Common myeloid progenitor, CD34-positive (primary cell): Measurements from ENCODE around the gene PIP4K2B.
A peak's percentile ranks its signal among the peaks of the same experiment; 100 is the strongest.
"Not testable (repeated sequence)": the region's sequence is repeated elsewhere in the genome, so short reads cannot be mapped to it uniquely, and the experiment has no call there.

Experiments used
- CTCF ChIA-PET: fragments of 350-600 bp; sonication (Branson Sonifier 250); formaldehyde crosslinking; loops from one replicate; lab custom pipeline; 2021; ENCODE audit warnings: antibody characterized with exemption; lab: Charles Lee
- POLR2A ChIA-PET: fragments of 350-600 bp; sonication (Branson Sonifier 250); formaldehyde crosslinking; loops from one replicate; lab custom pipeline; 2021; ENCODE audit warnings: antibody characterized with exemption; lab: Charles Lee
- DNase-seq, 3 donors: peaks; one replicate each; pipeline versions ENCODE4 v3.0.0 to v3.0.0-alpha.2; 2013
- H3K27ac ChIP-seq, 2 experiments: 1 replicate in 1 of 2; 2 replicates in 1 of 2; pipeline ENCODE4 v1.7.0; 2013; ENCODE audit warnings: inconsistent platforms in 2 of 2, low read length in 2 of 2, mild to moderate bottlenecking in 2 of 2, low read depth in 1 of 2, moderate library complexity in 1 of 2; ENCODE audit not compliant: severe bottlenecking in 2 of 2, insufficient read depth in 1 of 2, poor library complexity in 1 of 2
- H3K27me3 ChIP-seq, 5 experiments: replicated peaks in 2 of 5; 1 replicate in 3 of 5; 2 replicates in 2 of 5; pipeline versions ENCODE4 v1.6.1 to v1.7.0; 2013; ENCODE audit warnings: low read length in 4 of 5, mild to moderate bottlenecking in 2 of 5, moderate library complexity in 2 of 5, inconsistent platforms in 1 of 5; ENCODE audit not compliant: insufficient read depth in 5 of 5, control insufficient read depth in 4 of 5
- H3K36me3 ChIP-seq, 4 experiments: 1 replicate in 2 of 4; 2 replicates in 2 of 4; pipeline versions ENCODE4 v1.6.1 to v1.7.0; 2013; ENCODE audit warnings: low read length in 3 of 4, control low read depth in 1 of 4, mild to moderate bottlenecking in 1 of 4; ENCODE audit not compliant: control insufficient read depth in 4 of 4, insufficient read depth in 4 of 4
- H3K4me1 ChIP-seq, 4 experiments: 1 replicate in 3 of 4; 2 replicates in 1 of 4; pipeline versions ENCODE4 v1.6.1 to v1.7.1; 2013; ENCODE audit warnings: low read length in 3 of 4, mild to moderate bottlenecking in 3 of 4, control low read depth in 1 of 4, inconsistent platforms in 1 of 4, moderate library complexity in 1 of 4; ENCODE audit not compliant: control insufficient read depth in 4 of 4, insufficient read depth in 4 of 4; ENCODE audit errors: control extremely low read depth in 1 of 4
- H3K4me3 ChIP-seq, 7 experiments: 1 replicate in 4 of 7; 2 replicates in 3 of 7; pipeline versions ENCODE4 v1.5.1 to v1.7.0; 2013; ENCODE audit warnings: mild to moderate bottlenecking in 7 of 7, low read length in 6 of 7, moderate library complexity in 6 of 7, inconsistent platforms in 2 of 7, low read depth in 2 of 7, control low read depth in 1 of 7; ENCODE audit not compliant: insufficient read depth in 4 of 7, control insufficient read depth in 1 of 7; ENCODE audit errors: extremely low read depth in 1 of 7
- H3K9me3 ChIP-seq, 5 experiments: 1 replicate in 4 of 5; 2 replicates in 1 of 5; pipeline versions ENCODE4 v1.6.1 to v1.7.1; 2013; ENCODE audit warnings: low read length in 4 of 5, mild to moderate bottlenecking in 2 of 5, inconsistent platforms in 1 of 5, low read depth in 1 of 5, moderate library complexity in 1 of 5; ENCODE audit not compliant: control insufficient read depth in 4 of 5, insufficient read depth in 2 of 5; ENCODE audit errors: control extremely low read depth in 1 of 5
- WGBS: methylation state at CpG from one replicate; pipeline ENCODE4 v1.1.5; 2013; ENCODE audit not compliant: insufficient coverage; 5-methylcytosine and 5-hydroxymethylcytosine counted together

PIP4K2B gene

DNA sequence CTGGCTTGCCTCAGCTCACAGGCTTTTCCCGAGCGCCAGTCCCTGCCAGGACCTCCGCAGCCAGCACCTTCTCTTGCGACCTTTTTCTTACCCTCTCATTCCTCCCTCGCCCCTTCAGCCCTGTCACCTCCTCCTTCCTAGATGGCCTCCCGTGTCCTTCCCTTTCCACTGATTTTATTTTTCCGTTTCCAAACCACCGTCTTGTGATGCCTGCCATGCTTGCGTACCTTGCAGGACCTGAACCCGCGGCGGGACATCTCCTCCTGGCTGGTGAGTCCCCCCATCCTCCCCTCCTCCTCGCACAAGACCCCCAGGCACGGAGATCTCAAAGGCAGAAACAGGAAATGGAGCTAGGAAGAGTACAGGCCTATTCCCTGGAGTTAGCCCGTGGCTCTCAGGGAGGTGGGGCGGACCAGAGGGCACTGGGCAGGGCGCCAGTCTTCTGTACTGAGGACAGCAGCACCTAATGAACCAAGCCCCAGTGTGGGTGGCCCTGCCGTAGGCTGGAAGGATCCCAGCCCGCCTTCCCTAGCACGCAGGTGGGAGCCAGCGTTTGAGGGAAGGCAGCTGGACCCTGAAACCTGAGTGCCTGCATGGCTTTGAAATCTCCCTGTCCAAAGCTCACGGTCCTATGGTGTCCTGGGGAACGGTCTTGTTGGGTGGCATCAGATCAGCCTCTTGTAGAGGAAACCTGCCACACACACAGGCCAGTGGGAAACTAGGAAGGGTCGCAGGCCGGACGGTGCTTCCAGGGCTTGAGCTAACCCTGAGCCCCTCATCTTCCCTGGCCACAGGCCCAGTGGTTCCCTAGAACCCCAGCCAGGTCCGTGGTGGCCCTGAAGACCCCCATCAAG, 68.6 kb downstream of the PIP4K2B start:
- peaks cover 8 to 54% (median 44%) of the 10 kb centered on the region in 4 experiments for H3K4me1 ChIP-seq
- H3K27ac ChIP-seq = no peak overlapping the region
- H3K27me3 ChIP-seq = no peaks in the 10 kb centered on the region
- CTCF ChIA-PET = interaction anchor here (0.6 to 3.2 kb wide), 14 partner anchors 14 to 172 kb away, joined by 3 to 38 read pairs (median 4); partner anchors contain the start of gene EPOP
- H3K9me3 ChIP-seq = no peaks in the 10 kb centered on the region
- H3K4me3 ChIP-seq = peak overlapping the region; percentile 29 to 82 (median 67)
- peak in 1 of 3 donors; percentile 23 for DNase-seq
- H3K36me3 ChIP-seq = peaks cover 0 to 6% (median 4%) of the 10 kb centered on the region in 4 experiments
- POLR2A ChIA-PET = interaction anchor here (0.9 kb wide), 1 partner anchor 54 kb away, joined by 3 read pairs; no protein-coding TSS in a partner anchor
- 50% methylated on average over 21 of the region's 27 CpGs for WGBS

DNA sequence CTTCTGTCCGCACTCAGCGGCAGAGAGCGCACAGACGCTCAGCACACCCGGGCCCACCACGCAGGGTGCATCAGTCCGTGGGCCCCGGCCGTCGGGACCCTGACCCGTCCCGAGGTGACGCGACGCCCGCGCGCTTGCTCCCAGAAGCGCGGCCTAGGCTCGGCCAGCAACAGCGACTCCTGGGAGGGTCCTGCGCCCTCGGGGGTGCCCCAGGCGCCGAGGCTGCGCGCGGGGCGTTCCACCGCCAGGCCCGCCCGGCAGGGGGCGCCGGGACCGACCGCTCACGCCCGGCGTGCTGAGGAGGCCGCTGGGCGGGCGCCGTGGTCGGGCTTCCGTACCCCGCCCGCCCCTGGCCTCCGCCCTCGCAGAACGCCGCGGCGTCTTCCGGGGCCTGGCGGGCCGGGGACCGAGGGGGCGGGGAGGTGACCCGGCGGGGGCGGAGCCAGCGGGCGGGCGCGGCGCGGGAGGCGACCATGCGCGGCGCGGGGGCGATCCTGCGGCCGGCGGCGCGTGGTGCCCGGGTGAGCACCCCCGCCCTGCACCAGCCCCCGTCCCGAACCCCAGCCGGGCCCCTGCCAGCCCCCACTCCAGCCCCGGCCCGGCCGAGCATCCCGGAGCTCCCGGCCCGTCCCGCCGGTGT, 69.3 kb downstream of the PIP4K2B start, which contains the start of gene CISD3:
CISD3 (plus strand) TSS at position 456 of the 640 bp plus-strand sequence; CDS start at position 474, 18 bp downstream.
- H3K36me3 ChIP-seq = peaks cover 0 to 8% (median 4%) of the 10 kb centered on the region in 4 experiments
- H3K27me3 ChIP-seq = no peaks in the 10 kb centered on the region
- H3K27ac ChIP-seq = peak within 1 kb of the TSS in 1 of 2 experiments; percentile 54
- ChIA-PET POLR2A (no interaction called here), CTCF (interaction anchor here (0.6 to 3.2 kb wide), 8 partner anchors 14 to 172 kb away, joined by 3 to 38 read pairs (median 6); partner anchors contain the start of gene EPOP)
- H3K4me1 ChIP-seq = peaks cover 8 to 50% (median 45%) of the 10 kb centered on the region in 4 experiments
- DNase-seq = peak; percentile 81 to 89 (median 88)
- H3K9me3 ChIP-seq = no peaks in the 10 kb centered on the region
- WGBS = under 1% methylated on average over 64 of the region's 92 CpGs
- H3K4me3 ChIP-seq = peak within 1 kb of the TSS; percentile 50 to 82 (median 67)

DNA sequence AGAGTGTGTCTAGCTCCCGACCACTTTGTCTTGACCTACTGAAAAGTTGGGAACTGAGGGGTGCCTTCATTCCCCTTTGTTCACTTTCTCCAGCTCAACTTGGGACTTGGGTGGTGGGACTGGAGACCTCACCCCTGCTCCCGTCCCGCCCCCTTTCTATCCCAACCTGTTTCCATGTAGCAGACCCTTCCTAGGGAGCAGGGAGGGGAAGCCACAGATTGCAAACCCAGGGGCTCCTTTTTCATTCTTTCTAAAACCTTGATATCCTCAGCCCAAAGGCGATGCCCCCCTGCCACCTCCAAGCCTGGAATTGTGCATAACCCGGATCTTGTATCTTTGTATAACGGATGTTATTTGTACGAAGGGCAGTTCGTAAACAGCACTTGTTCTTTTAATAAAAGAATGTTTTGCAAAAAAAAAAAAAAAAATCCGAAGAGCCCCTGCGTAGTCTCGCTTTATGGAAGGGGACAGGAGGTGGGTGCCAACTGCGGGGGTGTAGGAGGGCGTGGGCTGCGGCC, 69.9 kb downstream of the PIP4K2B start:
- DNase-seq = no peak
- Histone ChIP-seq H3K4me3 (peak overlapping the region; percentile 50 to 80 (median 67)), H3K4me1 (peaks cover 8 to 54% (median 49%) of the 10 kb centered on the region in 4 experiments), H3K9me3 (no peaks in the 10 kb centered on the region), H3K27ac (peak overlapping the region in 1 of 2 experiments; percentile 54), H3K36me3 (peaks cover 0 to 14% (median 4%) of the 10 kb centered on the region in 4 experiments), H3K27me3 (no peaks in the 10 kb centered on the region)
- ChIA-PET CTCF (interaction anchor here (0.7 to 3.0 kb wide), 8 partner anchors 13 to 221 kb away, joined by 3 to 11 read pairs (median 4); no protein-coding TSS in a partner anchor), POLR2A (no interaction called here)
- 27% methylated on average over 9 of the region's 14 CpGs for WGBS

DNA sequence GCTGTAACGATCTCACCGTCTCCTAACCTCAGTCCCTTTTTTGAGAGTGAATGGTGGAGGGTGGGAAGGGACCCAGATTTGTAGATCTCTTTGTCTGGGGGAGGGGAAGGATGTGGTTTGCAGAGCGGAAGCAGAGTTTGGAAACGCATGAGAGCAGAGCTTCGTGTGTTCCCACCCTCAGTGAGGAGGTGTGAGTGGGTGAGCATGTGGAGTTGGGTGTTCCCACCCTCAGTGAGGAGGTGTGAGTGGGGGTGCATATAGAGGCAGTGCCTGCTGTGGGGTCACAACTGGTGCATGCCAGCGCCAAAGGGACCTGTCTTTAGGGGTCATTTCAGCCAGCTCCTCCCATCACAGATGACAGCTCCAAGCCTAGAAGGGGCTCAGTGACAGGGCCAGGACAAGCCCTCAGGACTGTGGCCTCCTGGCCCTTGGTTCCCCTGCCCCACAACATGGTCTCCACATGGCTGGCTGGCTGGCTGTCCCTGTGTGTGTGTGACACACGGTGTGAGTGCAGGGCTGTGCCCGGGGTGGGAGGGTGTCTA, 71.0 kb downstream of the PIP4K2B start:
- Histone ChIP-seq H3K4me3 (peak overlapping the region in 1 of 7 experiments; percentile 24), H3K9me3 (no peaks in the 10 kb centered on the region), H3K27ac (no peak overlapping the region), H3K27me3 (no peaks in the 10 kb centered on the region), H3K36me3 (peaks cover 0 to 16% (median 3%) of the 10 kb centered on the region in 4 experiments), H3K4me1 (peaks cover 8 to 59% (median 51%) of the 10 kb centered on the region in 4 experiments)
- 29% methylated on average over 7 of the region's 8 CpGs for WGBS
- peak; percentile 32 to 66 (median 65) for DNase-seq
- ChIA-PET POLR2A (no interaction called here), CTCF (interaction anchor here (0.7 to 3.0 kb wide), 11 partner anchors 12 to 219 kb away, joined by 3 to 11 read pairs (median 4); no protein-coding TSS in a partner anchor)

DNA sequence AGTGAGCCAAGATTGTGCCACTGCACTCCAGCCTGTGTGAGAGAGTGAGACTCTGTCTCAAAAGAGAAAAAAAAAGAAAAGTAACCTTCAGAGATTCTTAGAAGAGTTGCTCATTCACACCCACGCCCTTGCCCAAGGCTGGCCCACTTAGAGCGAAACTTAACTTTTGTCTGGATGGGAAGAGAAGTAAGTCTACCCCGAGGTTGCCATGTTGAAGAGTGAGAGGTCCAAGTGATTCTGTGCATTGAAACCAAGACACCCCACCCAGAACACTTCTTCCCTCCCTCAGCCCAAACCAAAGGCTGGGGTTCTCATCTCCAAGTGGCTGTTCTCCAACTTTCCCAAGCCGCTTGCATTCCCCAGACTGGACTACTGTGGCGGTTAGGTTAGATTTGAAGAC, 71.6 kb downstream of the PIP4K2B start:
- H3K4me3 ChIP-seq = peak overlapping the region in 1 of 7 experiments; percentile 13
- H3K27me3 ChIP-seq = no peaks in the 10 kb centered on the region
- ChIA-PET CTCF (interaction anchor here (1.0 to 3.0 kb wide), 8 partner anchors 17 to 58 kb away, joined by 3 to 11 read pairs (median 4); no protein-coding TSS in a partner anchor), POLR2A (no interaction called here)
- no peaks in the 10 kb centered on the region for H3K9me3 ChIP-seq
- DNase-seq = no peak
- H3K4me1 ChIP-seq = peaks cover 8 to 59% (median 51%) of the 10 kb centered on the region in 4 experiments
- no peak overlapping the region for H3K27ac ChIP-seq
- WGBS = 100% methylated on average over 1 of the region's 5 CpGs
- H3K36me3 ChIP-seq = peaks cover 0 to 14% (median 3%) of the 10 kb centered on the region in 4 experiments

DNA sequence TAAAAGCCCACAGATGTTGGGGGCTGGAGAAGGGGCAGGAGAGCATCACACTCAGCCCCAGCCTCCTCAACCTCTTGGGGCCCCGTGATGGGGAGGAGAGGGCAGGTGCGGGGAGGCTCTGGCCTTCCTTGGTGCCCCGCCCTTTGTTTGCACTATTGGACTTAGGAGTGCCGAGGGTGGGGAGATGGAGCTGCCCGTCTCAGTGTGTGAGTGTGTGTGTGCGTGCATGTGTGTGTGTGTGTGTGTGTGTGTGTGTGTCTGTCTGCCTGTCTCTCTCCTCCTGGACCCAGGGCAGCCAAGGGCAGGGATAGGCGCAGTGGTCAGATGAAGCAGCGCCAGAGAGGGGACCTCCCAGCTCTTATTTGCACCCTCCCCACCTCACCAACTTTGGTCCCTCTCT, 73.2 kb downstream of the PIP4K2B start:
- H3K27ac ChIP-seq, DNase-seq, H3K9me3 ChIP-seq, CTCF ChIA-PET, H3K27me3 ChIP-seq, POLR2A ChIA-PET, H3K4me3 ChIP-seq: not testable (repeated sequence)
- no CpG with 5 or more reads among the region's 8 CpGs for WGBS
- H3K36me3 ChIP-seq = peaks cover 1 to 26% (median 10%) of the 10 kb centered on the region in 4 experiments
- H3K4me1 ChIP-seq = peaks cover 5 to 46% (median 40%) of the 10 kb centered on the region in 4 experiments
